Endothelial cell of umbilical vein (primary cell): ENCODE measurements around the gene MARCKSL1. TPM values are rescaled to one million over a fixed set of nuclear protein-coding genes. Genes with fewer than 3 reads are reported as not detected.

Experiments used
- BruUV-seq: library from RNA; stranded (reverse); fragments of 400-500 nt; replicated peaks from 2 replicates; lab custom pipeline; 2021; lab: Mats Ljungman, UMichigan
- CTCF ChIA-PET: fragments of 300-600, 350-600 bp; sonication (Branson Sonifier 250); formaldehyde crosslinking; loops from one replicate; lab custom pipeline; 2021; ENCODE audit warnings: antibody characterized with exemption, inconsistent platforms; lab: Charles Lee
- POLR2A ChIA-PET: fragments of 300-600, 350-600 bp; sonication (Branson Sonifier 250); formaldehyde crosslinking; loops from one replicate; lab custom pipeline; 2021; ENCODE audit warnings: antibody characterized with exemption, inconsistent platforms; lab: Charles Lee
- DNase-seq: peaks from one replicate; pipeline ENCODE4 v3.0.0-alpha.2; 2011; ENCODE audit warnings: low read depth, low spot score
- FAIRE-seq: peaks from 2 replicates; lab custom pipeline; 2011; peaks lifted over from hg19 to GRCh38; lab: Jason Lieb, UNC
- H2AFZ ChIP-seq: 2 replicates; pipeline ENCODE4 v1.6.0; 2012; ENCODE audit warnings: low read depth, low read length, control low read depth, inconsistent platforms
- H3K27ac ChIP-seq: 2 replicates; pipeline ENCODE4 v1.5.1; 2011; ENCODE audit warnings: low read depth, mild to moderate bottlenecking, control low read depth, low read length, moderate library complexity; ENCODE audit not compliant: insufficient read depth
- H3K27me3 ChIP-seq, 2 experiments: 2 replicates each; pipeline versions ENCODE4 v1.6.0 to v1.6.1; 2011; ENCODE audit warnings: low read length in 2 of 2, mixed read lengths in 1 of 2; ENCODE audit not compliant: control insufficient read depth in 2 of 2, insufficient read depth in 2 of 2
- H3K36me3 ChIP-seq, 2 experiments: 2 replicates in 1 of 2; 3 replicates in 1 of 2; pipeline ENCODE4 v1.5.1; 2011; ENCODE audit warnings: low read length in 2 of 2, mild to moderate bottlenecking in 1 of 2, moderate library complexity in 1 of 2; ENCODE audit not compliant: control insufficient read depth in 2 of 2, insufficient read depth in 2 of 2; ENCODE audit errors: extremely low read depth in 1 of 2
- H3K4me1 ChIP-seq: 3 replicates; pipeline ENCODE4 v1.5.1; 2011; ENCODE audit warnings: mild to moderate bottlenecking, low read length; ENCODE audit not compliant: control insufficient read depth, insufficient read depth; ENCODE audit errors: extremely low read depth
- H3K4me2 ChIP-seq: 2 replicates; pipeline ENCODE4 v1.6.1; 2011; ENCODE audit warnings: low read length, control low read depth, mixed read lengths; ENCODE audit not compliant: insufficient read depth
- H3K4me3 ChIP-seq, 3 experiments: fragments of 200-600 bp in 1 of 3; sonication (generic), shearing (Covaris generic) in 1 of 3; replicated peaks in 1 of 3; 2 replicates each; pipeline ENCODE4 v1.5.1; 2011 to 2016; ENCODE audit warnings: control low read depth in 3 of 3, low read length in 3 of 3, mild to moderate bottlenecking in 2 of 3, inconsistent platforms in 1 of 3, low read depth in 1 of 3, moderate library complexity in 1 of 3; ENCODE audit not compliant: insufficient read depth in 1 of 3
- H3K79me2 ChIP-seq: 2 replicates; pipeline ENCODE4 v1.6.0; 2012; ENCODE audit warnings: low read length, inconsistent platforms; ENCODE audit not compliant: control insufficient read depth, insufficient read depth
- H3K9ac ChIP-seq: replicated peaks from 2 replicates; pipeline ENCODE3; 2011; ENCODE audit warnings: low read length, control low read depth; ENCODE audit not compliant: insufficient read depth; ENCODE audit errors: extremely low read depth
- H3K9me1 ChIP-seq: replicated peaks from 3 replicates; pipeline ENCODE4 v1.6.0; 2011; ENCODE audit warnings: mild to moderate bottlenecking, low read length; ENCODE audit not compliant: control insufficient read depth, insufficient read depth; ENCODE audit errors: extremely low read depth
- H3K9me3 ChIP-seq: replicated peaks from 2 replicates; pipeline ENCODE4 v1.5.1; 2012; ENCODE audit warnings: low read length, inconsistent platforms; ENCODE audit not compliant: control insufficient read depth, insufficient read depth
- H4K20me1 ChIP-seq: replicated peaks from 2 replicates; pipeline ENCODE3; 2011; ENCODE audit warnings: mild to moderate bottlenecking, low read length; ENCODE audit not compliant: control insufficient read depth, insufficient read depth; ENCODE audit errors: extremely low read depth
- EZH2 ChIP-seq: IDR thresholded peaks from 2 replicates; pipeline ENCODE4 v1.6.1; 2012; ENCODE audit warnings: borderline replicate concordance, low read depth, mild to moderate bottlenecking, moderate library complexity, low read length, inconsistent platforms; ENCODE audit not compliant: severe bottlenecking
- FOS ChIP-seq: IDR thresholded peaks from 2 replicates; pipeline ENCODE4 v1.6.1; 2011; ENCODE audit warnings: mild to moderate bottlenecking, low read length, moderate library complexity, borderline replicate concordance; ENCODE audit not compliant: insufficient read depth
- GATA2 ChIP-seq: IDR thresholded peaks from 2 replicates; pipeline ENCODE4 v1.7.0; 2011; ENCODE audit warnings: low read depth, mild to moderate bottlenecking, moderate library complexity, mixed read lengths, low read length; ENCODE audit not compliant: insufficient read length, insufficient read depth
- JUN ChIP-seq: IDR thresholded peaks from 2 replicates; pipeline ENCODE4 v1.6.1; 2011; ENCODE audit warnings: borderline replicate concordance, low read depth; ENCODE audit not compliant: insufficient read length, insufficient read depth
- MYC ChIP-seq: IDR thresholded peaks from one replicate; pipeline ENCODE4 v1.6.1; 2011; ENCODE audit warnings: mild to moderate bottlenecking, low read depth, low read length
- POLR2A ChIP-seq: IDR thresholded peaks from 2 replicates; pipeline ENCODE4 v1.6.1; 2012; ENCODE audit warnings: low read depth, mild to moderate bottlenecking, control low read depth, low read length
- POLR2AphosphoS5 ChIP-seq: IDR thresholded peaks from 2 replicates; pipeline ENCODE4 v1.6.1; 2012; ENCODE audit warnings: low read depth, mild to moderate bottlenecking, control low read depth, low read length, moderate library complexity; ENCODE audit not compliant: insufficient read depth
- dilution Hi-C: fragments of 300-500 bp; cut with MboI; formaldehyde crosslinking; loops from one replicate; pipeline ENCODE4 v1.15.0; 2019; ENCODE audit warnings: low sequenced_read_pairs; ENCODE audit not compliant: extremely low pct_ligation_motif_present
- intact Hi-C: fragments of 100-400 bp; cut with micrococcal nuclease; formaldehyde crosslinking; loops from one replicate; pipeline ENCODE4 v1.10.0; 2022
- polyA plus RNA-seq, 4 experiments: library from polyadenylated mRNA; depleted of rRNA in 3 of 4; stranded (reverse) in 3 of 4; unstranded in 1 of 4; fragments of >200 nt; gene quantifications; 2 replicates each; pipeline versions ENCODE4 v1.2.1 to v1.2.3, GENCODE V29; 2011 to 2012; ENCODE audit warnings: missing spikeins in 1 of 4
- total RNA-seq: library from RNA; stranded (reverse); gene quantifications from 2 replicates; pipeline ENCODE4 v1.2.3, GENCODE V29; 2021
- TF ChIP-seq, protein P1 (sequence below): IDR thresholded peaks from 2 replicates; pipeline ENCODE4 v1.6.1; 2011; ENCODE audit not compliant: insufficient read depth, insufficient read length
- TF ChIP-seq, protein P2 (sequence below), 2 donors: IDR thresholded peaks; 1 replicate in 1 of 2; 2 replicates in 1 of 2; pipeline ENCODE4 v1.5.1; 2011; ENCODE audit warnings: low read length in 2 of 2, mild to moderate bottlenecking in 2 of 2, moderate library complexity in 2 of 2, control low read depth in 1 of 2, inconsistent platforms in 1 of 2, low read depth in 1 of 2; ENCODE audit not compliant: insufficient read depth in 1 of 2; ENCODE audit errors: extremely low read depth in 1 of 2

Gene MARCKSL1
- total and polyA plus RNA-seq, 2 donors (not counting 3 experiments of a cell fraction or from before 2014, with no cell fraction given) = 265 to 318 TPM

DNA sequence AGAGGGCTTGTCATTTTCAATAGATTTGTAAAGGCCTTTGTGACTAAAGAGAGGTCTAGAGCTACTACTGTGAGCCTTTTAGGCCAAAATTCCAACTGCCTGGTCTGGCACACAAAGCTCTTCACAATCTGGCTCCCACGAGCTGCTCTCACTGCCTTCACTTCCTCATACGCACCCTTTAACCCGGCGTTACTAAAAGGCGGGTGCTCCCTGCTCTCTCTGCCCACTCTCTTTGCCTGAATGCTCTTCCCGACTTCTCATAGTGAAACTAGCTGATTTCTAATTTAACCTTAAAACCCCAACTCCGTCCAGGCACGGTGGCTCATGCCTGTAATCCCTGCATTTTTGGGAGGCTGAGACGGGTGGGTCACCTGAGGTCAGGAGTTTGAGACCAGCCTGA is 44.0 kb upstream of the MARCKSL1 start:
- H3K36me3 ChIP-seq = peaks cover 28 to 52% of the 10 kb centered on the region in 2 experiments

DNA sequence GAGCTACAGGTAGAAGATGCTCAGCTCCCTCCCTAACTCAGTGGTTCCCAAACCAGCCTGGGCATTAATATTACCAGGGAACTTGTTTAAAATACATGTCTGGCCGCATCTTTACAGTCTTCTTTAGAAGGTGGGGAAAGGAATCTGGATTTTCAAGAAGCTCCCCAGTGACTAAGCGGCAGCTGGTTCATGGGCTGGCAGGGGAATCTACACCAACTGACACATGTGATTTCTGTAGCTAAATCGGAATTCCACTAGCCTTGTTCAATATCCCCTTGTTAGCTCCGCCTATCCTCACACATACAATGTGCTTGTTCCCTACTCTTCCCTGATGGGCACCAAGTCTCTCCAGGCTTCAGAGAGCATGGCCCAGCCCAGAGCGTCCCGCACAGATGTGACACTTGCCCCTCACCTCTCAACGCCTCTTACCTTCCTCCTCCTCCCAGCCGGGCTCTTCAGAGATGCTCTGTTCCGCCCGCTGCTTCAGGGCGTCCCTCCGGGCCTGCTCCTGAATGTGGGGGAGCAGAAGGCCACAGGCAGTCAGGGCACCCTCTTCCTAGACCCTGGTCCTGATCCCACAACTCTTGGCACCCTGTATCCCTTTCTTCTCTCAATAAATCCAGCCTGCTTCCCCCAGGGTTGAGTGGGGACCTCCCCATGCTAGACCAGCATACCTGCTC is 41.6 kb upstream of the MARCKSL1 start:
- ChIA-PET CTCF (interaction anchor here (1.6 to 2.1 kb wide), 2 partner anchors 24 to 162 kb away, joined by 8 read pairs; no protein-coding TSS in a partner anchor), POLR2A (interaction anchor here (1.1 kb wide), 1 partner anchor 42 kb away, joined by 4 read pairs; the partner anchor contains the start of gene MARCKSL1)
- Histone ChIP-seq H3K27ac (no peak overlapping the region), H3K36me3 (peaks cover 26 to 57% of the 10 kb centered on the region in 2 experiments), H2AFZ (no peak overlapping the region), H3K9me3 (no peaks in the 10 kb centered on the region), H3K79me2 (no peaks in the 10 kb centered on the region), H3K9me1 (no peaks in the 10 kb centered on the region), H3K27me3 (no peaks in the 10 kb centered on the region), H3K9ac (no peak overlapping the region), H3K4me2 (no peak overlapping the region), H3K4me1 (no peaks in the 10 kb centered on the region), H4K20me1 (no peaks in the 10 kb centered on the region), H3K4me3 (no peak overlapping the region)
- TF ChIP-seq EZH2 (no peak), GATA2 (no peak), POLR2A (no peak), FOS (no peak), JUN (no peak), MYC (no peak), POLR2AphosphoS5 (no peak)
- TF ChIP-seq, protein P1, sequence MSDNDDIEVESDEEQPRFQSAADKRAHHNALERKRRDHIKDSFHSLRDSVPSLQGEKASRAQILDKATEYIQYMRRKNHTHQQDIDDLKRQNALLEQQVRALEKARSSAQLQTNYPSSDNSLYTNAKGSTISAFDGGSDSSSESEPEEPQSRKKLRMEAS = no peak
- TF ChIP-seq, protein P2, sequence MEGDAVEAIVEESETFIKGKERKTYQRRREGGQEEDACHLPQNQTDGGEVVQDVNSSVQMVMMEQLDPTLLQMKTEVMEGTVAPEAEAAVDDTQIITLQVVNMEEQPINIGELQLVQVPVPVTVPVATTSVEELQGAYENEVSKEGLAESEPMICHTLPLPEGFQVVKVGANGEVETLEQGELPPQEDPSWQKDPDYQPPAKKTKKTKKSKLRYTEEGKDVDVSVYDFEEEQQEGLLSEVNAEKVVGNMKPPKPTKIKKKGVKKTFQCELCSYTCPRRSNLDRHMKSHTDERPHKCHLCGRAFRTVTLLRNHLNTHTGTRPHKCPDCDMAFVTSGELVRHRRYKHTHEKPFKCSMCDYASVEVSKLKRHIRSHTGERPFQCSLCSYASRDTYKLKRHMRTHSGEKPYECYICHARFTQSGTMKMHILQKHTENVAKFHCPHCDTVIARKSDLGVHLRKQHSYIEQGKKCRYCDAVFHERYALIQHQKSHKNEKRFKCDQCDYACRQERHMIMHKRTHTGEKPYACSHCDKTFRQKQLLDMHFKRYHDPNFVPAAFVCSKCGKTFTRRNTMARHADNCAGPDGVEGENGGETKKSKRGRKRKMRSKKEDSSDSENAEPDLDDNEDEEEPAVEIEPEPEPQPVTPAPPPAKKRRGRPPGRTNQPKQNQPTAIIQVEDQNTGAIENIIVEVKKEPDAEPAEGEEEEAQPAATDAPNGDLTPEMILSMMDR (IDR thresholded peaks at IDR 0.05; ENCODE audit: extremely low read depth in 1 of 2, insufficient read depth in 1 of 2, low read depth in 1 of 2, low read length in 2 of 2) = no peak
- FAIRE-seq (no peak), DNase-seq (no peak)
- BruUV-seq = no TSS peak
- intact Hi-C loops = no loop called here
- dilution Hi-C loops = no loop called here

More for the DNA sequence above, 44.0 kb upstream of the MARCKSL1 start:
- Histone ChIP-seq H2AFZ (no peak overlapping the region), H3K4me2 (no peak overlapping the region), H3K4me3 (no peak overlapping the region), H3K9ac (no peak overlapping the region), H3K9me1 (no peaks in the 10 kb centered on the region), H3K4me1 (no peaks in the 10 kb centered on the region), H3K27ac (no peak overlapping the region), H3K9me3 (no peaks in the 10 kb centered on the region), H3K27me3 (no peaks in the 10 kb centered on the region), H4K20me1 (no peaks in the 10 kb centered on the region), H3K79me2 (no peaks in the 10 kb centered on the region)
- dilution Hi-C loops = no loop called here
- BruUV-seq = no TSS peak
- intact Hi-C loops = no loop called here
- POLR2A ChIA-PET = no interaction called here
- CTCF ChIA-PET = interaction anchor here (1.0 kb wide), 1 partner anchor 164 kb away, joined by 4 read pairs; no protein-coding TSS in a partner anchor
- no peak for DNase-seq
- TF ChIP-seq JUN = no peak
- TF ChIP-seq, protein P1 = no peak
- no peak for TF ChIP-seq FOS
- TF ChIP-seq GATA2 = no peak
- FAIRE-seq = no peak
